SU-DHL-6 (cell line): ENCODE results near the gene CDCA7.

ENCODE experiments used
- H2AFZ ChIP-seq: fragments of 200-600 bp; sonication (generic); 2 replicates; pipeline ENCODE4 v1.6.1; 2014; ENCODE audit warnings: low read depth, mild to moderate bottlenecking, moderate library complexity, mixed read lengths, antibody characterized with exemption, low read length; ENCODE audit not compliant: severe bottlenecking
- H3F3A ChIP-seq: fragments of 200-600 bp; shearing (Covaris generic); 2 replicates; pipeline ENCODE4 v1.6.0; 2016; ENCODE audit warnings: antibody characterized with exemption, mild to moderate bottlenecking; ENCODE audit not compliant: insufficient read depth
- H3K27ac ChIP-seq: fragments of 200-600 bp; sonication (generic); 2 replicates; pipeline ENCODE4 v1.5.1; 2016; ENCODE audit warnings: low read depth, mild to moderate bottlenecking, low read length, moderate library complexity, mixed read lengths
- H3K27me3 ChIP-seq: fragments of 200-600 bp; sonication (generic), shearing (Covaris generic); 2 replicates; pipeline ENCODE4 v1.6.0; 2014; ENCODE audit warnings: mild to moderate bottlenecking, low read length
- H3K36me3 ChIP-seq: fragments of 200-600 bp; sonication (generic); 2 replicates; pipeline ENCODE4 v1.6.1; 2014; ENCODE audit warnings: mild to moderate bottlenecking, low read length, mixed read lengths
- H3K4me2 ChIP-seq: fragments of 300-600, 200-600 bp; shearing (Covaris generic), sonication (generic); 2 replicates; pipeline ENCODE4 v1.6.0; 2014; ENCODE audit warnings: low read length, low read depth, mild to moderate bottlenecking; ENCODE audit not compliant: poor library complexity, severe bottlenecking
- H3K4me3 ChIP-seq: fragments of 200-600 bp; sonication (generic); 2 replicates; pipeline ENCODE4 v1.5.1; 2014; ENCODE audit warnings: antibody characterized with exemption, low read length, mild to moderate bottlenecking, mixed read lengths; ENCODE audit not compliant: insufficient read depth, poor library complexity, severe bottlenecking
- H3K79me2 ChIP-seq: fragments of 200-600 bp; sonication (generic); 2 replicates; pipeline ENCODE4 v1.6.1; 2014; ENCODE audit warnings: mild to moderate bottlenecking, low read length, moderate library complexity; ENCODE audit not compliant: insufficient read depth
- H3K9ac ChIP-seq: fragments of 200-600 bp; sonication (generic); 2 replicates; pipeline ENCODE4 v1.7.0; 2014; ENCODE audit warnings: mild to moderate bottlenecking, low read length
- H3K9me2 ChIP-seq: fragments of 200-600 bp; sonication (generic); replicated peaks from 2 replicates; pipeline ENCODE4 v1.6.1; 2014; ENCODE audit warnings: low read length; ENCODE audit not compliant: insufficient read depth
- H3K9me3 ChIP-seq: fragments of 200-600 bp; sonication (generic); 2 replicates; pipeline ENCODE4 v1.6.1; 2014; ENCODE audit warnings: low read length, mixed read lengths; ENCODE audit not compliant: insufficient read depth
- H4K20me1 ChIP-seq: fragments of 200-600 bp; sonication (generic); 2 replicates; pipeline ENCODE4 v1.6.1; 2014; ENCODE audit warnings: low read depth, mild to moderate bottlenecking, antibody characterized with exemption, low read length, moderate library complexity, mixed read lengths
- EZH2phosphoT487 ChIP-seq: fragments of 200-600 bp; sonication (generic), shearing (Covaris generic); conservative IDR thresholded peaks from 2 replicates; pipeline ENCODE4 v1.6.1; 2018; ENCODE audit warnings: mild to moderate bottlenecking, antibody characterized with exemption, low read length, moderate library complexity, mixed read lengths
- TF ChIP-seq, protein P1 (sequence below): fragments of 200-600 bp; sonication (generic); IDR thresholded peaks from one replicate; pipeline ENCODE4 v1.5.1; 2017; ENCODE audit warnings: antibody characterized with exemption, mild to moderate bottlenecking, low read length, moderate library complexity; ENCODE audit not compliant: insufficient read depth, poor library complexity, severe bottlenecking

Gene CDCA7

GRCh38 chr2:173346035-173346434, 8.6 kb upstream of the CDCA7 start:
- Histone ChIP-seq H3K4me3 (no peak overlapping the region), H3K79me2 (no peaks in the 10 kb centered on the region), H3F3A (no peaks in the 10 kb centered on the region), H3K27me3 (no peaks in the 10 kb centered on the region), H2AFZ (no peak overlapping the region), H4K20me1 (no peaks in the 10 kb centered on the region), H3K9me3 (peaks cover 7% of the 10 kb centered on the region; the same call in 1 of the 2 replicates), H3K4me2 (no peak overlapping the region), H3K36me3 (no peaks in the 10 kb centered on the region), H3K27ac (no peak overlapping the region), H3K9ac (no peak overlapping the region), H3K9me2 (no peaks in the 10 kb centered on the region)
- no peak for TF ChIP-seq EZH2phosphoT487
- TF ChIP-seq, protein P1, sequence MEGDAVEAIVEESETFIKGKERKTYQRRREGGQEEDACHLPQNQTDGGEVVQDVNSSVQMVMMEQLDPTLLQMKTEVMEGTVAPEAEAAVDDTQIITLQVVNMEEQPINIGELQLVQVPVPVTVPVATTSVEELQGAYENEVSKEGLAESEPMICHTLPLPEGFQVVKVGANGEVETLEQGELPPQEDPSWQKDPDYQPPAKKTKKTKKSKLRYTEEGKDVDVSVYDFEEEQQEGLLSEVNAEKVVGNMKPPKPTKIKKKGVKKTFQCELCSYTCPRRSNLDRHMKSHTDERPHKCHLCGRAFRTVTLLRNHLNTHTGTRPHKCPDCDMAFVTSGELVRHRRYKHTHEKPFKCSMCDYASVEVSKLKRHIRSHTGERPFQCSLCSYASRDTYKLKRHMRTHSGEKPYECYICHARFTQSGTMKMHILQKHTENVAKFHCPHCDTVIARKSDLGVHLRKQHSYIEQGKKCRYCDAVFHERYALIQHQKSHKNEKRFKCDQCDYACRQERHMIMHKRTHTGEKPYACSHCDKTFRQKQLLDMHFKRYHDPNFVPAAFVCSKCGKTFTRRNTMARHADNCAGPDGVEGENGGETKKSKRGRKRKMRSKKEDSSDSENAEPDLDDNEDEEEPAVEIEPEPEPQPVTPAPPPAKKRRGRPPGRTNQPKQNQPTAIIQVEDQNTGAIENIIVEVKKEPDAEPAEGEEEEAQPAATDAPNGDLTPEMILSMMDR = no peak

DNA sequence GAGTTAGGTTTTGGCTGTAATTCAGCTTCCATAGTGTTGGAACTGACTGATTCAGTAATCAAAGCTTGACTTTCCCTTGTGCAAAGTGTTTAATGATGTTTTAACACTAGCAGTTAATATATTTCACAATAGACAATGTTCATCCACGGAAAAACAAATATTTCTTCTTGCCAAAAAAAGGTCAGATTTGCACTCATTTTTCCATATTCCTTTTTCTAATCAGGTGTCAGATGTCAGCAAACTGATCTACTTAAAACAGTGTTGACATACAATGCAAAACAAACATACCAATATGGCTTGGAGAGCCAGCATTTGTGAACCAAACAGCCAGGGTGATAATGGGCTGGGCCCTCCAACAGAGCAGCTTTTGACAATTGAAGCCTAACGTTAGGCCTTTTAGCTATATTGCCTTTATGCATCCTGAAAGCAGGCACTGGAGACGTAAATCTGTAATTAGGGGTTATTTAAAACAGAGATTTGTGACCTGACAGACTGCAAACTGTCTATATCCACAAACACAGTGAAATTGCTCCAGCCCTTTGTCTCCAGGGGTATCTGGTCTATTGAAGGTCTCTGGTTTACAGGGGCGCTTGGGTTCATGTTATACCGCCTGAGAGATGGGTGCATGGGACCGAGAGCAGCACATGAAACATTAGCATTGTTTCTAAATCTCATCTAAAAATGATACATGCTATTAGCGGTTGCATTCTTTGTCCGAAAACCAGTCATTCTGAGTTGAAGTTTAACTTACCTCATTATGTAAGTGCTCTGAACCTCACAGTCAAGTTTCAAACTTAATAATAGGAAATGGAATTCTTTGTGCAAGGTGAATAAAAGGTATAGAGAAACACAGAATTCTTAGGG, 7.1 kb upstream of the CDCA7 start:
- H3K27me3 ChIP-seq = no peaks in the 10 kb centered on the region
- peaks cover 7% of the 10 kb centered on the region; the same call in 1 of the 2 replicates for H3K9me3 ChIP-seq
- no peak overlapping the region for H3K4me3 ChIP-seq
- no peak overlapping the region for H2AFZ ChIP-seq
- H4K20me1 ChIP-seq = no peaks in the 10 kb centered on the region
- no peak overlapping the region for H3K27ac ChIP-seq
- H3K9me2 ChIP-seq = no peaks in the 10 kb centered on the region
- H3K4me2 ChIP-seq = no peak overlapping the region
- no peaks in the 10 kb centered on the region for H3K36me3 ChIP-seq
- no peaks in the 10 kb centered on the region for H3K79me2 ChIP-seq
- no peak overlapping the region for H3K9ac ChIP-seq
- no peak for TF ChIP-seq EZH2phosphoT487
- TF ChIP-seq, protein P1 = no peak
- no peaks in the 10 kb centered on the region for H3F3A ChIP-seq

DNA sequence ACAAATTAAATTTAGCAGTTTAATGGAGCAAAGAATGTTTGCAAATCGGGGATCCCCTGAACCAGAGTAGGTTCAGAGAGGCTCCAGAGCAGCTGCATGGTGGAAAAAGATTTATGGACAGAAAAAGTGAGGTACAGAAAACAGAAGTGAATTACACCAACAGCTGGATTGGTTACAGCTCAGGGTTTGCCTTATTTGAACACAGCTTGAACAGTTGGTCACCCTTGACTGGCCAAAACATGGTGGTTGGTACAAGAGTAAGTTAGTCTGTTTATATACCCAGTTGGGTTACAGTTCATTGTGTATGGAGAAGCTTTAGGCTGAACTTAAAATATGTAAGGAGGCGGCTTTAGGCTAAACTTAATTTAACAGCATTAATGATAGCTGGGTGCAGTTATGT, 5.4 kb upstream of the CDCA7 start:
- Histone ChIP-seq H2AFZ (no peak overlapping the region), H3K36me3 (no peaks in the 10 kb centered on the region), H3K27ac (no peak overlapping the region), H3K9me3 (peaks cover 7% of the 10 kb centered on the region; the same call in 1 of the 2 replicates), H3F3A (no peaks in the 10 kb centered on the region), H3K79me2 (no peaks in the 10 kb centered on the region), H3K4me2 (no peak overlapping the region), H3K4me3 (no peak overlapping the region), H3K27me3 (no peaks in the 10 kb centered on the region), H3K9me2 (no peaks in the 10 kb centered on the region), H3K9ac (no peak overlapping the region), H4K20me1 (no peaks in the 10 kb centered on the region)
- TF ChIP-seq EZH2phosphoT487 = no peak
- TF ChIP-seq, protein P1 = no peak
